ENCODE measurements around the gene PRPF19. TPM values are rescaled to one million over a fixed set of nuclear protein-coding genes. Genes with fewer than 3 reads are reported as not detected.

Gene PRPF19
- total and polyA plus RNA-seq, 2 of the 13 experiments (the other 11 are each of a cell fraction or from before 2014, with no cell fraction given) = 27.4 to 91.1 TPM

GRCh38 chr11:60855726-60856633 lies 50.4 kb downstream of the PRPF19 start, which contains the start of gene PTGDR2 (continued):
- peak; percentile 41 for TF ChIP-seq ZNF687 (CRISPR knock-in tag; IDR thresholded peaks at IDR 0.05)
- no peak for TF ChIP-seq SMAD9 (CRISPR knock-in tag; IDR thresholded peaks at IDR 0.05)
- 0 out of 2 replicates have a peak, but pooled peaks have one; percentile 29 for TF ChIP-seq SMAD1 (CRISPR knock-in tag; IDR thresholded peaks at IDR 0.05; ENCODE audit: borderline replicate concordance, low read depth)
- TF ChIP-seq GATAD2A (CRISPR knock-in tag; IDR thresholded peaks at IDR 0.05) = peak; percentile 68
- 0 out of 2 replicates have a peak, but pooled peaks have one; percentile 56 for TF ChIP-seq ADNP (CRISPR knock-in tag; IDR thresholded peaks at IDR 0.05)
- peak; percentile 86 for TF ChIP-seq ZNF292 (CRISPR knock-in tag; IDR thresholded peaks at IDR 0.05; ENCODE audit: borderline replicate concordance, low read depth)
- no peak for TF ChIP-seq ZNF264 (CRISPR knock-in tag; IDR thresholded peaks at IDR 0.05)
- TF ChIP-seq RERE (CRISPR knock-in tag; IDR thresholded peaks at IDR 0.05; ENCODE audit: low read depth) = peak; percentile 32; the same call in 1 of the 2 replicates
- peak; percentile 76 for TF ChIP-seq TFAP4 (IDR thresholded peaks at IDR 0.05; ENCODE audit: borderline replicate concordance, low read depth)
- TF ChIP-seq CTCF (CRISPR knock-in tag; IDR thresholded peaks at IDR 0.05) = 0 out of 2 replicates have a peak, but pooled peaks have one; percentile 5
- TF ChIP-seq TEF (CRISPR knock-in tag; IDR thresholded peaks at IDR 0.05) = no peak
- TF ChIP-seq GFI1 (CRISPR knock-in tag; IDR thresholded peaks at IDR 0.05; ENCODE audit: borderline replicate concordance) = peak; percentile 46; the same call in 1 of the 2 replicates
- TF ChIP-seq ZNF430 (CRISPR knock-in tag; IDR thresholded peaks at IDR 0.05) = 0 out of 2 replicates have a peak, but pooled peaks have one; percentile 42

All from HepG2 (cell line).